Measurements from ENCODE around the gene MYL7.

GRCh38 chr7:44144426-44144967 lies 3.4 kb upstream of the MYL7 start:
- TF ChIP-seq MAX (IDR thresholded peaks at IDR 0.05; ENCODE audit: insufficient read depth, insufficient read length) (no peak), CTCF (IDR thresholded peaks at IDR 0.05; ENCODE audit: extremely low read depth in 1 of 2, insufficient read depth in 1 of 2, low read depth in 1 of 2, low read length in 2 of 2) (no peak)

Measured in endothelial cell of umbilical vein (primary cell).